Large intestine (tissue), 3 donors: ENCODE results near the gene IGSF8. TPM values are rescaled to one million over a fixed set of nuclear protein-coding genes. Genes with fewer than 3 reads are reported as not detected.

Source experiments
- DNase-seq, 2 donors: peaks; one replicate each; pipeline versions ENCODE4 v3.0.0 to v3.0.0-alpha.2; 2013
- H3K27ac ChIP-seq: one replicate; pipeline ENCODE4 v1.5.1; 2013; ENCODE audit warnings: low read length
- H3K27me3 ChIP-seq: 2 replicates; pipeline ENCODE4 v1.6.1; 2013; ENCODE audit warnings: low read length; ENCODE audit not compliant: control insufficient read depth, insufficient read depth
- H3K36me3 ChIP-seq: 2 replicates; pipeline ENCODE4 v1.6.1; 2013; ENCODE audit warnings: low read length; ENCODE audit not compliant: control insufficient read depth, insufficient read depth
- H3K4me1 ChIP-seq: one replicate; pipeline ENCODE4 v1.6.1; 2013; ENCODE audit warnings: low read length; ENCODE audit not compliant: control insufficient read depth, insufficient read depth
- H3K4me3 ChIP-seq: one replicate; pipeline ENCODE4 v1.5.1; 2013; ENCODE audit warnings: low read length
- H3K9me3 ChIP-seq: one replicate; pipeline ENCODE4 v1.6.1; 2013; ENCODE audit warnings: mild to moderate bottlenecking, low read depth, low read length, moderate library complexity; ENCODE audit not compliant: control insufficient read depth
- WGBS: methylation state at CpG from one replicate; pipeline ENCODE4 v1.1.5; 2013; ENCODE audit warnings: low lambda C conversion rate; ENCODE audit not compliant: insufficient coverage; 5-methylcytosine and 5-hydroxymethylcytosine counted together
- polyA plus RNA-seq: library from polyadenylated mRNA; unstranded; fragments of 120-200 nt; gene quantifications from one replicate; pipeline ENCODE4 v1.2.1, GENCODE V29; 2013

IGSF8 gene
- polyA plus RNA-seq, 1 donor = 31.0 TPM

- no peak overlapping the region for H3K27ac ChIP-seq
- H3K36me3 ChIP-seq = no peaks in the 10 kb centered on the region
- peaks cover 6% of the 10 kb centered on the region for H3K9me3 ChIP-seq
- no CpG with 5 or more reads among the region's 4 CpGs for WGBS
- H3K27me3 ChIP-seq = peaks cover 65% of the 10 kb centered on the region
- peaks cover 6% of the 10 kb centered on the region for H3K4me1 ChIP-seq
- H3K4me3 ChIP-seq = no peak overlapping the region
- no peak for DNase-seq
Measured at GRCh38 chr1:160079448-160079847, 19.0 kb downstream of the IGSF8 start.

- peaks cover 61% of the 10 kb centered on the region for H3K27me3 ChIP-seq
- DNase-seq = peak in 1 of 2 donors; percentile 41
- H3K4me1 ChIP-seq = peaks cover 2% of the 10 kb centered on the region
- no peaks in the 10 kb centered on the region for H3K9me3 ChIP-seq
- no peak overlapping the region for H3K27ac ChIP-seq
- H3K4me3 ChIP-seq = no peak overlapping the region
- 100% methylated on average over 1 of the region's 8 CpGs for WGBS
- no peaks in the 10 kb centered on the region for H3K36me3 ChIP-seq
Measured at GRCh38 chr1:160078512-160079195, 19.8 kb downstream of the IGSF8 start.

GRCh38 chr1:160077486-160077885 is 20.9 kb downstream of the IGSF8 start:
- no peaks in the 10 kb centered on the region for H3K9me3 ChIP-seq
- no peaks in the 10 kb centered on the region for H3K36me3 ChIP-seq
- peaks cover 49% of the 10 kb centered on the region for H3K27me3 ChIP-seq
- DNase-seq = no peak
- H3K27ac ChIP-seq = no peak overlapping the region
- no peaks in the 10 kb centered on the region for H3K4me1 ChIP-seq
- no peak overlapping the region for H3K4me3 ChIP-seq

- WGBS = no CpG with 5 or more reads among the region's 3 CpGs
Measured at GRCh38 chr1:160076295-160076694, 22.1 kb downstream of the IGSF8 start.

GRCh38 chr1:160075836-160076235 is 22.6 kb downstream of the IGSF8 start:
- no peak overlapping the region for H3K4me3 ChIP-seq
- H3K36me3 ChIP-seq = no peaks in the 10 kb centered on the region
- WGBS = 86% methylated on average over 1 of the region's 2 CpGs
- H3K9me3 ChIP-seq = no peaks in the 10 kb centered on the region
- H3K27ac ChIP-seq = no peak overlapping the region
- H3K4me1 ChIP-seq = no peaks in the 10 kb centered on the region
- DNase-seq = no peak
- peaks cover 41% of the 10 kb centered on the region for H3K27me3 ChIP-seq

More at GRCh38 chr1:160076295-160076694, 22.1 kb downstream of the IGSF8 start:
- Histone ChIP-seq H3K9me3 (no peaks in the 10 kb centered on the region), H3K4me1 (no peaks in the 10 kb centered on the region), H3K27me3 (peaks cover 43% of the 10 kb centered on the region), H3K27ac (no peak overlapping the region), H3K4me3 (no peak overlapping the region), H3K36me3 (no peaks in the 10 kb centered on the region)
- no peak for DNase-seq

- H3K27ac ChIP-seq = no peak overlapping the region
- no peak overlapping the region for H3K4me3 ChIP-seq
- DNase-seq = no peak
- H3K9me3 ChIP-seq = no peaks in the 10 kb centered on the region
- peaks cover under 1% of the 10 kb centered on the region for H3K4me1 ChIP-seq
- H3K36me3 ChIP-seq = no peaks in the 10 kb centered on the region
- H3K27me3 ChIP-seq = peaks cover 38% of the 10 kb centered on the region
- 40% methylated on average over 1 of the region's 4 CpGs for WGBS
Measured at GRCh38 chr1:160074865-160075264, 23.6 kb downstream of the IGSF8 start.

- H3K9me3 ChIP-seq = no peaks in the 10 kb centered on the region
- DNase-seq = no peak
- peaks cover 41% of the 10 kb centered on the region for H3K27me3 ChIP-seq
- WGBS = 85% methylated on average over 5 of the region's 5 CpGs
- no peak overlapping the region for H3K4me3 ChIP-seq
- no peak overlapping the region for H3K27ac ChIP-seq
- H3K36me3 ChIP-seq = no peaks in the 10 kb centered on the region
- H3K4me1 ChIP-seq = peaks cover 2% of the 10 kb centered on the region
Measured at GRCh38 chr1:160071289-160071688, 27.1 kb downstream of the IGSF8 start.

GRCh38 chr1:160070243-160071163 is 27.9 kb downstream of the IGSF8 start:
- peak overlapping the region; percentile 57 for H3K4me3 ChIP-seq
- H3K36me3 ChIP-seq = no peaks in the 10 kb centered on the region
- WGBS = 0% methylated on average over 7 of the region's 46 CpGs
- no peak overlapping the region for H3K27ac ChIP-seq
- peaks cover 36% of the 10 kb centered on the region for H3K27me3 ChIP-seq
- DNase-seq = peak in 1 of 2 donors; percentile 60
- peaks cover 2% of the 10 kb centered on the region for H3K4me1 ChIP-seq
- no peaks in the 10 kb centered on the region for H3K9me3 ChIP-seq

GRCh38 chr1:160069460-160070231 is 28.8 kb downstream of the IGSF8 start, which contains the start of gene KCNJ10:
Gene KCNJ10, minus strand, starts transcription at chr1:160070160. Its CDS starts 27,628 bp downstream, at chr1:160042532.
- H3K4me3 ChIP-seq = peak within 1 kb of the TSS; percentile 57
- peaks cover 35% of the 10 kb centered on the region for H3K27me3 ChIP-seq
- no peaks in the 10 kb centered on the region for H3K9me3 ChIP-seq
- no peaks in the 10 kb centered on the region for H3K36me3 ChIP-seq
- DNase-seq = no peak
- no CpG with 5 or more reads among the region's 32 CpGs for WGBS
- peaks cover 6% of the 10 kb centered on the region for H3K4me1 ChIP-seq
- H3K27ac ChIP-seq = no peak within 1 kb of the TSS

- Histone ChIP-seq H3K4me3 (no peak overlapping the region), H3K9me3 (no peaks in the 10 kb centered on the region), H3K4me1 (peaks cover 6% of the 10 kb centered on the region), H3K27ac (no peak overlapping the region), H3K27me3 (peaks cover 33% of the 10 kb centered on the region), H3K36me3 (no peaks in the 10 kb centered on the region)
- DNase-seq = no peak
- no CpG with 5 or more reads among the region's 5 CpGs for WGBS
Measured at GRCh38 chr1:160068225-160068624, 30.2 kb downstream of the IGSF8 start.
